HG03280 (cell line): ENCODE results near the gene PTPRG.

ENCODE experiments used
- ATAC-seq: cut with Tn5 transposase; IDR thresholded peaks from one replicate; pipeline ENCODE4 v1.9.1; 2021; ENCODE audit warnings: mild to moderate bottlenecking, moderate library complexity; ENCODE audit not compliant: unreplicated experiment

Gene PTPRG

DNA sequence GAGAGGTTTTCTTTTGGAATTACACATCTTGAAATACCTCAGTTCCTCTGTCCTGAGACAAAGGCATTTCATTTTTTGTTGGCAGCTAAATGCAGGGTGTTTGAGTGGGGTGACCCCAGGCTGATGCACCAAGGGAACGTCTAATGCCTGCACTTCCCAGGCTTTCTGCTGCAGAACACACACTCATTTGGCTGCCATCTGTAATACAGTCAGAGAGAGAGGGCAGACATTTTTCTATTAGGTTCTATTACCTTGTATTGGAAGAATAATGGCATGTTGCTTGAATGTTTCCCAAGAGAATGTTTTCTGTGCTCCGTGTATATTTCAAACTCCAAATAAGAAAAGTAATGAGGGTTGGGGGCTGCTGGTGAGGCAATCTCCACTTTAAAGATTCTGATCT, 87.1 kb downstream of the PTPRG start:
- no peak for ATAC-seq

DNA sequence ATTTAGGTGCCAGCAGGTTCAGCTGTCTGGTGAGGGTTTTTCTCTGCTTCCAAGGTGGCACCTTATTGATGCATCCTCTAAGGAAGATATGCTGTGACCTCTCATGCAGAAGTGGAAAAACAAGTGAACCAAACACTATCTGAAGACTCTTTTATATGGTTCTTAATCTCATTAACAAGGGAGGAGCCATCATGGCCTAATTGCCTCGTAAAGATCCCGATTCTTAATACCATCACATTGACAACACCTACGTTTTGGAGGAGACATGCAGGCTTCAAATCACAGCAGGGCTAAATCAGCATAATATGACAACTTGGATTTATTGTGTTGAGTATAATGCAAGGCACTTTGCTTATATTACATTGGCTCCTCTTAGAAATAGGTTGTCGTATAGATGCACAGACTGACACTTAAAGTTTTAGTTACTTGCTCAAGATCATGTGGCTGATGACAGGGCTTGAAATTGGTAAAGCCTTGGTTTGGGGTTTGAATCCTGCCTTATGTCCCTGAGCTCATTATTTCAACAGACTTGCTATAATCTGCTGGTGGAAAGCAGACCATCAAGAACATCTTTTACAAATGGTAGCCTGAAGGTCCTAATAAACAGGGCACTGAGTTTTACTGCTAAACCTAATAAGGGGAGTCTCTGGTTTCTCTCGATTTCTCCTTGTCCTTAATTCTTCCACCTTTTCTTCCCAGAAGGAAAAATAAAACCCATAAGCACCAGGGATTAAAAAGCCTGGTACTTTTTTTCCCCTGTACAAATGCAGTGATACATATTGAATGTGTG, 88.2 kb downstream of the PTPRG start:
- ATAC-seq, result no peak

DNA sequence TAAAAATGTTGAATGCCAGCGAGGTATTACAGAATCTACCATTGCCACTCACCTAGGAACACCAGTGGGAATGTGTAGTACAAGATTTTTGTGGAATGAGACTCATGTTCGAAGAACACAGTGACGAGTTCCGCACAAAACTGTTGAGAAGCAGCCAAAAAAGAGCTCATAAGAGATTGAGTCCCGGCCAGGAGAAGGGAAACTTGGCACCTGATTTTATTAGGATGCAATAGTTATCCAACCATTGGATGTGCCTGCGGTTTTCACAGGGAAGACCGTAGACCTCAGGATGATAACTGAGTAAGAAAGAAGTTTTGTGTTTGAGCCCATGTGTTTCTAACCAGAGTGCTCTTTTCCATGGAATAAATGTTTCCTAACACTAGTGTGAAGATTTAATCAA, 88.9 kb downstream of the PTPRG start:
- ATAC-seq, result no peak

DNA sequence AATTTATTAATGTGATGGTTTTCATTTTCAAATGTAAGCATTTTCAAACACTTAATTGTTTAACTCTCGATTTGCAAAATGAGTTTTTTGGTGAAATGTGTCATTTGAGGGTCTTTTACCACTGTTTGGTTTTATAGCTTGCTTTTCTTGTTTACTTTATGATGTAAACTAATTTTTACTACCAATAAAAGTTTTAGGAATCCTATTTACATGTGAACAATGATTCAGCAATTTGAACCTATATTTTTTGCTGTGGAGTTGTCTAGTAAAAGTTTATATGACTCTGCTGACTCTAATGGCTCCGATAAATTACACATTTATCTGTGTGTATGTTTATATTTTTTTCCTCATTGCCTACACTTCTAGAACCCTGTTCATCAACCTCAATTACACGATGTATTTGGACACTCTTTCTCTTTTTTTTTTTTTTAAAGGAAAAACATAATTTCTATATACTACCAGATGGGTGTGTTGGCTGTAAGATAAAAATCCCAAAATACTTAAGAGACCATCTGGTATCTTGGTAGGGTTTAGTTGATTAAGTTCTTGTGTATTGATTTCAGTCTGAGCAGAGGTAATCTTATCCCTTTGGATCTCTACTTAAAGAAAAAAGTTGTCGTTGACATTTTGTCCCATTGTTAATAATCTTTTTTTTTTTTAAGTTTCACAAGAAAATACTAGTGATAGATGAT, 89.5 kb downstream of the PTPRG start:
- ATAC-seq, result no peak

DNA sequence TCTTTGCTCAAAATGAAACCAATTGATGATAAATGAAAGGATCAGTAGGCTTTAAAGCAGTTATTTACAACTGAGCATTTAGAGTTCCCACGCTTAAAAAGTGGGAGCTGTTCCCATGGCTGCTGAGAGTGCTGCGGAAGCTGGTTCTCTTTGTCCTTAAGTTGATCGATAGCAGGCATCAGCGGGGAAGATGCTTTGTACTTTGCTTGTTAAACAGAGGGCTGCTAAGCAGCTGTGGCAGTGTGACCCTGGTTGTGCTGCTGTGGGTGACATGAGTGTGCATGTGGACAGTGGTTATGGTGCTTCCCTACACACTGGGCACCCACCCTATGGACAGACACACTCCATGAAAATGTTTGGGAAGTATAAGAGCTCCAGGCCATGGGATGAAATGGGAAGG, 96.3 kb downstream of the PTPRG start:
- no peak for ATAC-seq

DNA sequence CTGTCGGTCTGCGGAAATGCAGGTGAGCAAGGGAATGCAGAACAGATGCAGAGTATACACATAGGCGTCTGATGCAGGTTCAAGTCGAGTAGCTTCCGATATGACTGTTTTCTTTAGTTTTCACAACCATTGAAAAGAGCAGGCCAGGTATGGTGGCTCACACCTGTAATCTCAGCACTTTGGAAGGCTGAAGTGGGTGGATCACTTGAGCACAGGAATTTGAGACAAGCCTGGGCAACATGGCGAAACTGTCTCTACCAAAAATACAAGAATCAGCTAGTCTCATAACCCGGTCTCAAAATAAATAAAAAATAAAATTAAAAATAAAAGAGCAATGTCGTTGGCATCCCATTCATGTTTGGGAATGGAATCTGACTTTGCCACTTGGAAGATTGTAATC, 101.5 kb downstream of the PTPRG start:
- no peak for ATAC-seq

DNA sequence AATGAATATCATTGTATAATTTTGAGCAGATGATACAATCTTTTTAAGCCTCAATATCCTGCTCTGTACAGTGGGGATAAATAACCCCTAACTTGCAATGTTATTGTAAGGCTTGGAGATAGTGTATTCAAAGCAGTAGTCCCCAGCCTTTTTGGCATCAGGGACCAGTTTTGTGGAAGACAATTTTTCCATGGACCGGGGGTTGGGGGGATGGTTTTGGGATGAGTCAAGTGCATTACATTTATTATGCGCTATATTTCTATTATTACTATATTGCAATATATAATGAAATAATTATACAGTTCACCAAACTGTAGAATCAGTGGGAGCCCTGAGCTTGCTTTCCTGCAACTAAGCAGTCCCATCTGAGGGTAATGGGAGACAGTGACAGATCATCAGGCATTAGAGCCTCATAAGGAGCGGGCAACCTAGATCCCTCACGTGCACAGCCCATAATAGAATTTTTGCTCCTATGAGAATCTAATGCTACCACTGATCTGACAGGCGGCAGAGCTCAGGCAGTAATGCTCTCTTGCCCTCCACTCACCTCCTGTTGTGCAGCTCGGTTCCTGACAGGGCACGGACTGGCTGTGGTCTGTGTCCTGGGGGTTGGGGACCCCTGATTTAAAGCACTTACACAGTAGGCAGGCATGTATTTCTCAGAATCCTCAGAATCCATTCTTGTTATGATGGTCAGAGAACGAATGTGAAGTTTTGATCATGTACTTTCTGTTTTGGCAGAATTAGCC, 102.2 kb downstream of the PTPRG start:
- no peak for ATAC-seq

DNA sequence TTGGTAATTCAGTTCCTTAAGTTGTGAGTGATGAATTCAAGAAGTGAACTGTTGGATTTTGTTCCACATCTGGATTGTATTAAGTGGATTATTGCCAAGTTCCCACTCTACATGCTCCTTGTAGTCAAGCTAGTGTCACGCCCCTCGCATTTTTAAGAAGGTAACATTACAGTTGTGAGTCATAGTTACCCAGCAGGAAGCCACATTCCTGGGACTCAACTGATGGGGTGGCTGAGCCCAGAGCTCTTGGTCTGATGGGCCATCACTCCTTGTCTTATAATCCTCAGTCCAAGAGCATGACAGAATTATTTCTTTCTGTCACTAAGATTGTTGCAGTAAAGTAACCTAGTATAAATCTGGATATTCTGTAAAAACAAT, 102.7 kb downstream of the PTPRG start:
- ATAC-seq, result no peak

DNA sequence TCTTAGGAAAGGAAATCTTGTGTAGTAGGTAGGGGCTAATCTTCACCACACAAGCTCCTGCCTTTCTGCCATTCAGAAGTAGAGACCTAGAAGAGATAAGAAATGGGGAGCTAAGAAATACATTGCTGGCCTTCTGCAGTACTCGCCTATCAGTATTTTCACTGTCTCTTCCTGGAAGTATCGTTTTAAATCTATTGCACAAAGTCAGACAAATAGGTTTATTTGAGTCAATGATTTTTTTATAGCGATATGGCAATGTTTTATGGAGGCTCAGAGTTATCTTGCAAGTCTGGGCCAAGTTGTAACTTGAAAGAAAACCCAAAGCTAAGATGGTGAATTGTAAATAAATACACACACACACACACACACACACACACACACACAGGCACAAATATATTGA, 103.8 kb downstream of the PTPRG start:
- ATAC-seq, result no peak

DNA sequence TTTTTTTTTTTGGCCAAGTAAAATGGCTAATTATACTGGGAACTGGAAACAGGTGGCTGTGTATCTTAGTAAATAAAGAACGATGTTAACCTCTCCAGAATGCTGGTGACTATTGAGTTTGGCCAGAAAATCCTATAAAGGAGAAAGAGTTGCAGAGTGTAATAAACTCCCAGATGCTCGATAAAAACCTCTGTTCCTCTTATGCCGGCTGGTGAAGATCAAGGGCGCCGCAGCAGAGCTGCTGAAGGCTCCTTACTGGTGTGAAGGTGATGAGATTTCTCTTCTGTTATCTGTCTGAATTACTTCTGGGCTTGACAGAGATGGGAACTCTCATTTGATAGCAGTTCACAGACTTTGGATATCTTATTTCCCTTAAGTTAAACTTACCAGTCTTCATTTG, 104.6 kb downstream of the PTPRG start:
- no peak for ATAC-seq

DNA sequence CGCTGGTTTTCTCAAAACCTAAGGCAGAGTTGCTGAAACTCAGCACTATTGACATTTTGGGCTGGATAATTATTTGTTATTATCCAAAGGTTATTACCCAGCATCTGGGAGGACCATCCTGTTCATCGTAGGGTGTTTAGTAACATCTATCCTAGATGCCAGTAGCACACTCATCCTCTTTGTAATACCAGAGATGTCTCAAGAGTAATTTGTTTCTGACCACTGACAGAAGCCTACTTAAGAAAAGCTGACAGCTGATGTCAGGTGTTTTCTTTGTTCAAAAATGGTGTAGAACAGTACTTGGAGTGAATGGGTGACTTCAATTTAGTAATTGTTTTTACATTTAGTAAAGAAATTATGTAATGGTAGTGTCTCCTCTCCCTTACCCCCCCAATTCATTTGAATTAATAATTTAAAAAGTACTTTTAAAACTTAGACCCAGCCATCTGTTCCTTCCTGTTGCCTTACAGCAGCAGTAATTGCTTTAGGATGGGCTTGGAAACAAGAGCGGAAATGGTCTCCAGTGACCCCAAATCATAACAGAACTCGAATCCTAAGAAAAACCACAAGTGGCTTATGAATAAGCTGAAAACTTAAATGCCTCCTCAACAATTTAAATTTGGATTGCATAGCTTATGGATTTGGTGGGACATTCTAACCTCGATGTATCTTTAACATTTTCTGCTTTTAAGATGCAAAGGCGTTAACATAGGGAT, 105.4 kb downstream of the PTPRG start:
- ATAC-seq, result no peak

DNA sequence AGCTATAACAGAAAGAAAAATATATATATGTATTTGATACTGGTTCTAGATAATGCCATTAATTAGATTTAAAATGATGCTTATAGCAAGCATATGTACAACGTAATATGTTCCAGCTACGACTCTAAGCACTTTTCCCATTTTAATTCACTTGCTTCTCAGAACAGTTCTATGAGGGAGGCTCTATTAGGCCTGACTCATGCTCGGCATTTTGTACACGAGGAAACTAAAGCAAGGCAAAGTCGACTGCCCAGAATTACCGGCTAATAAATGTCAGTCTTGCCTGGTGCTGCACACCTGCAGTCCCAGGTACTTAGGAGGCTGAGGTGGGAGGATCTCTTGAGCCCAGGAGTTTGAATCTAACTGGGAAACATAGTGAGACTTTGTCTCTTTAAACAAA, 106.0 kb downstream of the PTPRG start:
- ATAC-seq, result no peak

DNA sequence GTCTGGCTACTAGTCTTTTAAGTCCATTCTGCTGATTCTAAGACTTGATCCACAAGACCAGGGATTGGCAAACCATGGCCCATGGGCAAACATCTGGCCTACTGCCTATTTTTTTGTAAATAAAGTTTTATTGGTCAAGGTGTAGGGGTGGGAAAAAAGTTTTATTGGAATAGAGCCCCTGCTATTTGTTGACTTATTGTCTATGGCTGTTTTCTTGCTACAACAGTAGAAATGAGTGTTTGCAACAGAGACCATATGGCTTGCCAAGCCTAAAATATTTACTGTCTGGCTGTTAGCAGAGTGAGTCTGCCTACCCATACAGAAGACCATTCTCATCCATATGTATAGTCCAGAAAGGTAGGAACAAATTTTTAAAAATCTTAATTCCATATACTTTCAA, 106.4 kb downstream of the PTPRG start:
- ATAC-seq, result no peak

DNA sequence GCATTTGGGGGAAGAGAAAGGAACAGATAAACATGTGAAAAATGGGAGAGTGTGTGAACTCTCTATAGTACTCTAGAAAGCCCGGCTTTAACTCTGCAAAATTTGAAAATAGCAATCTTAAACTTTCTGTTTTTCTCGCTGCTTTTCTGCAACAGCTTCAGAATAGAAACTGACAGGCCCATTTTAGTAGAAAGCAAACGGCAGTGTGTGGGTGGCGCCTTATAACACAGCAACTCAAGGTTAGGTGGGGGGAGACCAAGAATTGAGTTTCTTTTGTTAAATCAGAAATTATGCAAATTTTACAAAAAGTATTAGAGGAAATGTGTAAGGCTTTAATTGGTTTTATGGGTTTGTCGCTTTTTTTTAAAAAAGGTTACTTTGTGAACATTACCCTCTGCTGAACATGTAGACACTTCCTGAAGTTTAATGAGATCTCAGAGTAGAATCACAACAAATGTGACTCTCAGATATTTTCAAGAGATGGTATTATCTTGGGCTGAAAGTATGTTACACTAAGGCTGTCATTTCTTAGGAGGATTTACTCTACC, 107.0 kb downstream of the PTPRG start:
- no peak for ATAC-seq

DNA sequence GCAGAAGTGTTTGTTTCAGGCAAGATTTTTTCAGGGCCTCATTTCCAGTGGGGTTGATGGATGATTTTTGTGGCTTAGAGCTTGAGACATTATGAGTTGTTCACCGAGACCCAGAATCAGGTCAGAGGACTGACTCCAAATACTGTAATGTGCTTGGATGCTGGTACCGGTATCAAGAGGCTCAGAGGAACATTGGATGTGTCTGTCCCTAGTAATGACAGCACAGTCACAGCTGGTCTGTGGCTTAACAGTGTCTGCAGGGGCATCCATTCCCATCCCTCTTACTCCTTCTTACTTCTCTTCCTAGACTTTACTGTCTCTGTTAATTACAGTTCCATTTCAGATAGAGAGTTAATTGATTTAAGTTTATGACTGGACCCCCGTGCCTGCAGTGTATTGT, 107.8 kb downstream of the PTPRG start:
- no peak for ATAC-seq

DNA sequence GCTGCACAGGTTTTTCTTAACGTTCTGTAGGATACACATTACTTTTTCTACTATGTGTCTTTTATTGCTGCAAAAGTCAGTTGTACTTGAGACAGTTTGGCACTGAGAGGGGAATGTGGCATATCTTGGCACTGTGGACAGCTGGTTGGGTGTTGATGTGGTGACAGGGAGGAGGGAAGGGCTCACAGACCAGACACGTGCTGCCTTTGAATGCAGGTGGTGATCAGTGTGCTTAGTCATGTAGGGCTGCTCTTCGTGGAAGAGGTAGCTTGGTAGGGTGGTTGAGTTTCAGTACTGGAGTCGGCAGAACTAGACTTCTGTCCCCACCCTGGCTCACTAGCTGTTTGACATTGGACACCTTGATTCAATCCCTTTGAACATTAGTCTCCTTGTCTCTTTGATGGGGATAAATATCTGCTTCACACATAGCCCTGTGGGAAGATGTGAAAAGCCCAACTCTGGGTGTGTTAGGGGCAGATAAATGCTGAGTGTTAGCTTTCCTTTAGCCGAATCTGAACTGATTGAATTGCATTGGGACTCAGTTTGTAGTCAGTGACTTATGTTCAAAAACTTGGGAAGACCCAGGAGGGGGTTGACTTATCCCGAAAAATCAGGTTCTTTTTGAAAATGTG, 108.4 kb downstream of the PTPRG start:
- no peak for ATAC-seq

DNA sequence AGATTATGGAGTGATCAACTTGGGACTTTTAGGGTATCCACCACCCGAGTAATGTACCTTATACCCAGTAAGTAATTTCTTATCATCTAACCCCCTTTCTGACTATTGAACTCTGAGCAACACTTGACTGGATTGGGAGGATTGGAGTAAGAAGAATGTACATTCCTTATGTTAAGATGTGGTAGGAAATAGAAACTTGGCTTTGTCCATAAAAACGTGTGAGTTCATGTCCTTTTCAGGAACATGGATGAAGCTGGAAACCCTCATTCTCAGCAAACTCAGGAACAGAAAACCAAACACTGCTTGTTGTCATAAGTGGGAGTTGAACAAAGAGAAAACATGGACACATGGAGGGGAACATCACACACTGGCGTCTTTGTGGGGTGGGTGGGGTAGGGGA, 112.3 kb downstream of the PTPRG start:
- ATAC-seq, result no peak

DNA sequence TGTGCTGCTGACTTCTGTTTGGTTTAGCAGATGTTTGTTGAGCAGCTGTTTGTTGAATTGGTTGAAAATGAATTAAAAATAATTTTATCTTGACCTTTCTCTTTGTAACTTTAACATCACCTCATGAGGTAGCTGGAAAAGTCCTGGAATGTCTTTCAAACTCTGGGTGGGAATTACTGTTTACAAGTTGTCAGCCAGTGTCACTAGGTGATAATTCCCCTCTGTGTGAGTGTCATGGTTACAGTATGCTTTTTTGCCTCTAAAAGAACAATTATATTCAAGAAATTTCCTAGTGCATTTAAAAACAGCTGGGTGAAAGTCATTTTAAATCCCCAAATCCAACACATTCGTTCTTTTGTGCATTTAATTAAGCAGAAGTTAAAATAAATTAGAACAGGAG, 113.2 kb downstream of the PTPRG start:
- ATAC-seq, result no peak

DNA sequence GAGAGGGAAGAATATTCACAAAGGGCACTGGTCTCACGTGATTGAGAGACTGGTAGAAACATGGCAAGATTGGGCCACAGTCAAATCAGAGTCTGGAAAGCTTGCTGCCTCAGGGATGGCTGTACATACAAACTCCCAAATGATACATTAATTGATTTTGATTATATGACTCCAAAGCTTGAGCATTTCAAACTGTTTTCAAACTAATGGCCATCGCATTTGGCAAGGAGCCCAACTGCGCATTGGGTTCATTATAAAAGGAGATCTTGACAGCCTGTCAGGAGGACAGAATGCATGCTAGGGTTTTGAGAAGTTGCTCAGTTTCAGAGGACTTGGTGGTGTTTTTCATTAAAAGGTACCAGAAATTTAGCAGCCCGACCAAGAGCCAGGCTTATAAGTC, 117.7 kb downstream of the PTPRG start:
- ATAC-seq, result no peak

DNA sequence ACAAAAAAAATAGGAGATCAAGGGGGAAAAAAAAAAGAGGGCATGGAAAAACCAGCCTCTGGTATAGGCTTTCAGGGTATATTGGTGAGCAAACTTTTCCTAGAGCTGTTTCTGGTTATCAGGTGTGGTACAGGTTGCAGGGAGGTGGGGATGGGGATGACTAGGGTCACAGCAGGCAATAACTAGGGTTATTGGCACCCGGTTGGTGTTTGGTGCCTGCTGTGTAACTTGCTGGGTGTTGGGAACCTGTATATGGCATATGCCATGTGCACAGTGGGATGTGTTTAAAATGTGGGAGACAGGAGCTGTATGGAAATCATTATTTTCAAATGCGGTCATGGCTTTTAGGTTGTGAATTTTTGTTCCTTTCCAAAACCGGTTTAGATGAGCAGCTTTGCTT, 119.2 kb downstream of the PTPRG start:
- ATAC-seq, result no peak

DNA sequence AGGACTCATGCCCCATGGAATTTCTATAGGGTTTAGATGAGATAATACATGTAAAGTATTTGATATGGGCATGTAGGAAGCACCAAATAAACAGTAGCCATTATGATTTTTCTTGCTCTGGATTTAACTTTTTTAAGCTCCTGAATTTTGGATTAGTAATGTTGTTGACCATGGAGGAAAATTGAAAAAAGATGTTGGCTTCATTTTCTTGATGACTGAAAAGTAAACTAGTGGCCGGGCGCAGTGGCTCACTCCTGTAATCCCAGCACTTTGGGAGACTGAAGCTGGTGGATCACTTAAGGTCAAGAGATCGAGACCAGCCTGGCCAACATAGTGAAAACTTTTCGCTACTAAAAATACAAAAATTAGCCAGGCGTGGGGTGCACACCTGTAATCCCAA, 120.3 kb downstream of the PTPRG start:
- no peak for ATAC-seq
